IPS-NIHi7 (cell line): ENCODE results near the gene RPS3.
A peak's percentile ranks its signal among the peaks of the same experiment; 100 is the strongest.
"Not testable (repeated sequence)": the region's sequence is repeated elsewhere in the genome, so short reads cannot be mapped to it uniquely, and the experiment has no call there.

Experiments
- DNase-seq: peaks from one replicate; pipeline ENCODE4 v3.0.0; 2012; ENCODE audit warnings: mixed read lengths; ENCODE audit errors: extremely low spot score

Gene RPS3

GRCh38 chr11:75399344-75400145, at the start of gene RPS3:
Gene RPS3, plus strand, starts transcription at chr11:75399518. Its CDS starts 30 bp downstream, at chr11:75399548.
- DNase-seq = peak; percentile 89

- DNase-seq = no peak
Measured at GRCh38 chr11:75349521-75350116, 49.7 kb upstream of the RPS3 start.

- no peak for DNase-seq
Measured at GRCh38 chr11:75350122-75350742, 49.1 kb upstream of the RPS3 start.

GRCh38 chr11:75350743-75351540, 48.4 kb upstream of the RPS3 start:
- no peak for DNase-seq

- peak; percentile 76 for DNase-seq
Measured at GRCh38 chr11:75351541-75351790, 47.9 kb upstream of the RPS3 start, which contains the start of gene ARRB1. Gene ARRB1, minus strand, starts transcription at chr11:75351661. Its CDS starts 54 bp downstream, at chr11:75351607.

GRCh38 chr11:75351791-75352587, 47.3 kb upstream of the RPS3 start:
- DNase-seq = peak; percentile 82

- no peak for DNase-seq
Measured at GRCh38 chr11:75352588-75353206, 46.6 kb upstream of the RPS3 start.

- peak; percentile 10 for DNase-seq
Measured at GRCh38 chr11:75355051-75355450, 44.3 kb upstream of the RPS3 start.

DNA sequence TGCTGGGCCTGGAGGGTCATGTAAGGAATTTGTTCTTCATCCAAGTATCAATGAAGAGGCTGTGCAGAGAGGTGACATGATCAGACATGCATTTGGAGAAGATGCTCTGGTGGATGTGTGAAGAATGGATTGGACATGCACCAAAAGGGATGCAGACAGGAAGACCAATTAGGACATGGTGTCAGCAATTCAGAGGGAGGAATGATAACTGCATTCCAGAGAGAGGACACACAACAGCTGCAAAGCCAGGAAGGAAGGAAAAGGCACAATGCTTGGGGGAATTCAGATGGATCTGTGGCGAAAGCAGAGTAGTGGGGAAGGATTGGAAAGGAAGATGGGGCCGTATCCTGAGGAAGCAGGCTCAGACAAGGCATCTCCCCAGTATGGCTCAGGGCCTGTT, 42.7 kb upstream of the RPS3 start:
- DNase-seq = peak; percentile 6

DNA sequence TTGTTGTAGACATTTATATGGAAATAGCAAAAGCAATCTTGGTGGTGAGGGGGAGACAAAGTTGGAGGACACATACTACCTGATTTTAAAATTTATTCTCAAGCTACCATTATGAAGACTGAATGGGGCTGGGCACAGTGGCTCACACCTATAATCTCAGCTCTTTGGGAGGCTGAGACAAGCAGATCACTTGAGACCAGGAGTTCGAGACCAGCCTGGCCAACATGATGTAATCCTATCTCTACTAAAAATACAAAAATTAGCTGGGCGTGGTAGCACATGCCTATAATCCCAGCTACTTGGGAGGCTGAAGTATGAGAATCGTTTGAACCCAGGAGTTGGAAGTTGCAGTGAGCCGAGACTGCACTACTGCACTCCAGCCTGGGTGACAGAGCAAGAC, 37.0 kb upstream of the RPS3 start:
- not testable (repeated sequence) for DNase-seq

DNA sequence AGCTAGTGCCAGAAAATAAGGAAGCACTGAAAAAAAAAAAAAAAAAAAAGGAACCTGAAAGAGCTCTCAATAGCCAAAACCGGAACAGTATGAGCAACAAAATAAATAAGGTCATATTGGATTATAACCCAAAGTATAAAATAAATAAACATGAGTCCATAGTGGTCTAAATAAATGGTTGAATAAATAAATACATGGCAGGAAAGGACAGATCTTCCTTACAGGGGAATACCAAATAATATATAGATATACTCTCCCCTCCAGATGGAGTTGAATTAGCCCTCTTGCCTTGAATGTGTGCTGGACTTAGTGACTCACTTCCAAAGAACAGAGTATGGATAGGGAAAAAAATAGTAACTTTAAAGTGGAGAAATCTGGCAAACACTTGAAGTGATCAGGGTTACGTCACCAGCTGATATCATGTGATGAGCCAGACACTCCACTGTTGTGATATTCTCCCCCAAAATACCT, 33.6 kb upstream of the RPS3 start:
- DNase-seq = no peak

DNA sequence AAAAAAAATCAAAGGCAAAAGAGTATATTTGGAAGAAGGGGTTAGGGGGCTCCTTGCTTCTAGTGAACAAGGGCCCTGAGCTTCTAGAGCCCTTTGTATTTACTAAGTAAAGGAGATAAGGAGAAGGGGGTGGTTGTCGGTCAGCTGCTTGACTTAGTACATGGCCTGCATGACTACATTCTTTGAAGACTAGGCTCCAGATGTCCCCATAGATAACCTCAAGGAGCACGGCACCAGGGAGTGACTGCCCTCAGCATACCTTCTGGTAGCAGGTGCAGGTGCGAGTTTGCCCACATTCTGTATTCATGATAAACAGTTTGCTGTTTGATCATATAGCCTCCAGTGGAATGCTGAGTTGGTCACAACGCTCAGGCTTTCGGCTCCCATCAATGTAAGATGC, 32.5 kb upstream of the RPS3 start:
- not testable (repeated sequence) for DNase-seq

DNA sequence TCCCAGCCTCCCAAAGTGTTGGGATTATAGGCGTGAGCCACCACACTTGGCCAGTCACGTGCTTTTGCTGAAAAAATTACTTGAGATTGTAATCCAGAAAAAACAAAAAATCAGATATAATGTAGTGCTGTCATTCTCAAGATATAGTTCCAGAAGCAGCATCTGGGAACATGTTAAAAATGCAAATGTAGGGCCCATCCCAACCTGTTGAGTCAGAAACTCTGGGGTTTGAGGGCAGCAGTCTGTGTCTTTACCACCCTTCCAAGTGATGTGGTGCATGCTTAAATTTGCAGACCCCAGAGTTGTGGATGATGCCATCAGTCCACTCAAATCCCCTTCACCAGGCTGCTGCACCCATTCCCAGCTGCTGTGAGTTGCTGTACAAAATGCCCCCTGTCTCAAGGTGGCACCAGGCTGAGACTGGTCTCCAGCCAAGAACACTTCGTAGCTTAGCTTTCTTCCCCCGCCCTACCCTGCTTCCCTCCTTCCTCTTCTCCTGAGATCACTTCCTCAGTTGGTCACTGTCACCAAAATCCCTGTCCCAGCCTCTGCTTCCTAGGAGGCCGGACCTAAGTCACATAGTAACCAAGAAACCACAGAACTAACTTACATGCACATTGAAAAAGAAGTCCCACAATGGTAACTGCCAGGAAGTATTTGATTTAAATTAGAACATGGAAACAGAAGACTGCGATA, 29.6 kb upstream of the RPS3 start:
- no peak for DNase-seq

GRCh38 chr11:75371949-75372876, 27.1 kb upstream of the RPS3 start:
- DNase-seq = no peak

DNA sequence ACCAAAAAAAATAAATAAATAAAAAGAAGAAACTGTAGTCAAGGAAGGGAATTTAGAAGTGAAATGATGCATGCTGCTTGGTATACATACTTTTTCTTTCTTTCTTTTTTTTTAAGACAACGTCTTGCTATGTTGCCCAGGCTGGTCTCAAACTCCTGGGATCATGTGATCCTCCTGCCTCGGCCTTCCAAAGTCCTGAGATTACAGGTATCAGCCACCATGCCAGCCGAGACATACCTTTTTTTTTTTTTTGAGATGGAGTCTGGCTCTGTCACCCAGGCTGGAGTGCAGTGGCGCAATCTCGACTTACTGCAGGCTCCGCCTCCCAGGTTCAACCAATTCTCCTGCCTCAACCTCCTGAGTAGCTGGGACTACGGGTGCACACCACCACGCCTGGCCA, 26.1 kb upstream of the RPS3 start:
- DNase-seq = no peak

DNA sequence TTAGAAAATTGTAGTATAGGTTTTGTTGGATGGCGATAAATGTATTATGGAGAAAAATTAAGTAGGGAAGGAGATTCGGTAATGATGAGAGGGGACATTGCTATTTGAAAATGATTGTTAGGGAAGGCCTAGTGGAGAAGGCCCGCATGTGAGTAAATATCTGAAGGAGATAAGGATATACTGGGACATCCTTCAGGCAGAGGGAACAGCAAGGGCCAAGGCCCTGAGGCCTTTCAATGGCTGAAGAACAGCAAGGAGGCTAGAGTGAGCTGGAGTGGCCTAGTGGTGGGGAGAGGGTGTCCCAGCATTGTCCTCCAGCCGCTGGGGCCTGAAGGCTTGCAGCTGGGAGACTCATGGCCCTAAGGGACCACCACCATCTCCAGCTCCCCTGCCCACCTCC, 24.7 kb upstream of the RPS3 start:
- DNase-seq = no peak

DNA sequence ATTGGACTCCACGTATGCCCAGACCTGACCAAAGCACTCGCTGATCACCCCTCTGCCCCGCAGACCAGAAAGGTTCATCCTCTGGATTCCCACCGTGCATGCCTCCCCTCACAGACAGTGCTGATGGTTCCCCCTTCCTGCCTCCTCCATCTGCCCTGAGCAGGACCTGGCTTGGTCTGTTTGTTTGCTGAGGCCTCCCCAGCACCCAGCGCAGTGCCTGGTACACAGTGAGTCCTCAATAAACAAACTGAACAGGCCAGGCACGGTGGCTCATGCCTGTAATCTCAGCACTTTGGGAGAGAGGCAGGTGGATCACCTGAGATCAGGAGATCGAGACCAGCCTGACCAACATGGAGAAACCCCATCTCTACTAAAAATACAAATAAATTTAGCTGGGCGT, 23.7 kb upstream of the RPS3 start:
- no peak for DNase-seq

DNA sequence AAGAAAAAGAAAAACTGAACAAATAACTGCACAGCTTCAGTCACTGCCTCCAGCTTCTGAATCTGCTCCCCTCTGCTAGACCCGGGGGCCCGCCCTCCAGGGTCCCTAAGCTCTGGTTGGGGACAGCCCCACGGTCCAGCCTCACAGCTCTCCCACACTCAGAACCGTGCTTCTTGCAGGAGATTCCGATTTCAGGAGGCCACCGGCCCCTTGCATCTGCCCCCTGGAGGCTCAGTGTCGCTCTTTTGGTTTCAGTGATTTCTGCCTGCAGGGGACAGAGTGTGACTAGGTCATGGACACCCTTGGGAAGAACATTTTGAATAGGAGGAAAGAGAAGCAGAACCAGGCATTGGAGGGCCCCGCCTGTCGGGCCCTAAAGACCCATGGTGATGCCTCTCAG, 23.1 kb upstream of the RPS3 start:
- DNase-seq = no peak

GRCh38 chr11:75378776-75379175, 20.5 kb upstream of the RPS3 start:
- DNase-seq = not testable (repeated sequence)
